ENCODE results near the gene MAT1A.

MAT1A gene

DNA sequence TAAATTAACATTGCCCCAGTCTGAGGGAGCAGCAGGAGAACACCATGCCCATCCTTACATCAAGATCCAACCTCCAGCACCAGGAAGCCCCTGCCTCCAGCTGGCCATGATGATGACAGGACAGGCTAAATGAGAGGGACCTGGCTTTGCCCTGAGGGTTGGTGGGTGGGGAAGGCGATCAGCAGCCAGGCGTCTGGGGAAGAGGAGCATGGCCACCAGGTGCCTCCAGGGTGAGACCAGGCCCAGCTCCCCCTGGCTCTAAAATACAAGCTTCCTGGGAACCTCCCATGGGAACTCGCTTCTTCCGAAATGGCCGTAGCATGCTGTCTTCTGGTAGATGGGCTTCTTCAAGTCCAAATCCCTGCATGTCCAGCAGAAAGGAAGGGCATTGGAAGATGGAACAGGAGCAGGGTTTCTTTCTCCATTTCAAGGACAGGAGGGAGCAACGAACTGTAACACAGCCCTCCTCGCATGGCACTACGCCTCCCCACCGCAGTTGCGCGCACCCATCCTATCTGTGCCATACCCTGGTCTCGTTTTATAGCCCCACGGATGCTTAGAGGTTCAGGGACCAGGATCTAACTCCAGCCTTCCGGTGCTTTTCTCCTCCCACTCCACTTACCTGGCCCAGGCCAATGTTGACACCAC lies 15.8 kb downstream of the MAT1A start:
- no peak for DNase-seq (ENCODE audit: low read depth)
- TF ChIP-seq, protein P1, sequence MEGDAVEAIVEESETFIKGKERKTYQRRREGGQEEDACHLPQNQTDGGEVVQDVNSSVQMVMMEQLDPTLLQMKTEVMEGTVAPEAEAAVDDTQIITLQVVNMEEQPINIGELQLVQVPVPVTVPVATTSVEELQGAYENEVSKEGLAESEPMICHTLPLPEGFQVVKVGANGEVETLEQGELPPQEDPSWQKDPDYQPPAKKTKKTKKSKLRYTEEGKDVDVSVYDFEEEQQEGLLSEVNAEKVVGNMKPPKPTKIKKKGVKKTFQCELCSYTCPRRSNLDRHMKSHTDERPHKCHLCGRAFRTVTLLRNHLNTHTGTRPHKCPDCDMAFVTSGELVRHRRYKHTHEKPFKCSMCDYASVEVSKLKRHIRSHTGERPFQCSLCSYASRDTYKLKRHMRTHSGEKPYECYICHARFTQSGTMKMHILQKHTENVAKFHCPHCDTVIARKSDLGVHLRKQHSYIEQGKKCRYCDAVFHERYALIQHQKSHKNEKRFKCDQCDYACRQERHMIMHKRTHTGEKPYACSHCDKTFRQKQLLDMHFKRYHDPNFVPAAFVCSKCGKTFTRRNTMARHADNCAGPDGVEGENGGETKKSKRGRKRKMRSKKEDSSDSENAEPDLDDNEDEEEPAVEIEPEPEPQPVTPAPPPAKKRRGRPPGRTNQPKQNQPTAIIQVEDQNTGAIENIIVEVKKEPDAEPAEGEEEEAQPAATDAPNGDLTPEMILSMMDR (IDR thresholded peaks at IDR 0.05; ENCODE audit: low read depth, low read length, missing control alignments) = no peak
- H3K4me3 ChIP-seq (ENCODE audit: low read depth, low read length) = no peak overlapping the region

DNA sequence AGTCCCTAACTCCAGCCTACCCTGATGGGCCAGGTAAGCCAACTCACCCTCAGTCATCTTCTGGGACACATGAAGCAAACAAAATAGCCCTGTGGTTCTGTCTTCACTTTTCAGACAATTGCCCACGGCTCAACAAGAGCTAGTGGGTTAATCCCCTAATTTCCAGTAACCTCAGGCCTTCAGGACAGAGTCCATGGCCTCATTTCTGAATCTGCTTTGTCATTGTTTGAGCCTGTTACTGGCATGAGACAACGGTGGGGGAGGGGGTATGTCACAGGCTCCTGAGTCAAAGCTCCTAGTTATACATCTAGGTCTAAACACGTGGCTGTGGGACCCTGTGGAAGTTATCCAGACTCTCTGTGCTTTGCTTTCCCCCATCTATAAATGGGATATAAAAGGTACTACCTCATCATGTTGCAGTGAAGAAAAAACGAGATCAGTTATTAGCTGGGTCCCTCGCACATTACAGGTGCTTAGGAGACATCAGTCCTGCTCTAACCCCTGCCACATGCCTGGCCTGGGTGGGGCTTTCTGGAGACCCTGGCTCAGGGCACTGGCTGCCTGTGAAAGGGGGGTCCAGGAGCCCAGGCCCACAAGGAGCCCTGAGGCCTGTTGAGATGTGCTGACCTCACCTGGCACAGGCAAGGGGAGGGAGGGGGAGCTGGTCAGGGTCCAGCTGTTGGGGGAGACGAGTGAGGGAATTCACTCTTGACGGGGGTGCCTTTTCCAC lies 16.5 kb downstream of the MAT1A start:
- H3K4me3 ChIP-seq (ENCODE audit: low read depth, low read length) = no peak overlapping the region
- DNase-seq (ENCODE audit: low read depth) = no peak
- TF ChIP-seq, protein P1 (IDR thresholded peaks at IDR 0.05; ENCODE audit: low read depth, low read length, missing control alignments) = no peak

DNA sequence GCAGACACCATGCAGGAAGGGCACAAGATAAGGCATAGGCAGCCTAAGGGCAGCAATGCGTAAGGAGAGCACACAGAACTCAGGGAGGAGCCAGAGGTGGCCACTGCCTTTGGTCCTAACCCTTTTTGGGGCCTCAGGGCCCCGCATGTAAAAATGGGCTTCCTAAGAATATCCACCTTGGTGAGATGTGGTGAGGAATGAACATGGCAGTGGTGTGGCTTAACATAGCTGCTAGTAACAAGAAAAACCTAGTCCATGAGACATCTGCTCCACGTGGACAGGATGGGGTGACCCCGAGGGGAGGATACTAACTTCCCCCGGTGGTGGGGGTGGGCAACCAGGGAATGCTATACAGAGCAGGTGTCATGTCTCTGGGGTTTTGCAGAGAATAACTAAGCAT lies 18.0 kb downstream of the MAT1A start:
- DNase-seq (ENCODE audit: low read depth) = no peak
- H3K4me3 ChIP-seq (ENCODE audit: low read depth, low read length) = no peak overlapping the region
- TF ChIP-seq, protein P1 (IDR thresholded peaks at IDR 0.05; ENCODE audit: low read depth, low read length, missing control alignments) = no peak

DNA sequence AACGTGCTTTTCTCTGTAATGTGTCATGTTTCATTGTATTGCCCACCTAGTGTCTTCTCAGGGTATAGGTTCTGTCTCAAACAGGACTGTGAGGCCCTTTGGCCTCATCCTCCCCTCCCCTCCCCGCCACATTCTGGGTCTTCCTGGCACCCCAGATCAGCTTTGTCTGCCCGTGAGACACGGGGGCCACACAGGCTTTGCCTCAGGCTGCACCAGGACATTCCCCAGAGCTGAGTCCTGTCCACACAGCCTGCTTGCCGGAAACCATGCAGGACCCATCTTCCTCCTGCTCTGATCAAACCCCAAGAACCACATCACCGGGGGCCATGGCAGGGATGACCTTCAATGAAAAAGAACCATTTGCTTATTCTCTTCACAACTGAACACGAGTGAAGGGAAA lies 18.6 kb downstream of the MAT1A start:
- TF ChIP-seq, protein P1 (IDR thresholded peaks at IDR 0.05; ENCODE audit: low read depth, low read length, missing control alignments) = no peak
- no peak for DNase-seq (ENCODE audit: low read depth)

DNA sequence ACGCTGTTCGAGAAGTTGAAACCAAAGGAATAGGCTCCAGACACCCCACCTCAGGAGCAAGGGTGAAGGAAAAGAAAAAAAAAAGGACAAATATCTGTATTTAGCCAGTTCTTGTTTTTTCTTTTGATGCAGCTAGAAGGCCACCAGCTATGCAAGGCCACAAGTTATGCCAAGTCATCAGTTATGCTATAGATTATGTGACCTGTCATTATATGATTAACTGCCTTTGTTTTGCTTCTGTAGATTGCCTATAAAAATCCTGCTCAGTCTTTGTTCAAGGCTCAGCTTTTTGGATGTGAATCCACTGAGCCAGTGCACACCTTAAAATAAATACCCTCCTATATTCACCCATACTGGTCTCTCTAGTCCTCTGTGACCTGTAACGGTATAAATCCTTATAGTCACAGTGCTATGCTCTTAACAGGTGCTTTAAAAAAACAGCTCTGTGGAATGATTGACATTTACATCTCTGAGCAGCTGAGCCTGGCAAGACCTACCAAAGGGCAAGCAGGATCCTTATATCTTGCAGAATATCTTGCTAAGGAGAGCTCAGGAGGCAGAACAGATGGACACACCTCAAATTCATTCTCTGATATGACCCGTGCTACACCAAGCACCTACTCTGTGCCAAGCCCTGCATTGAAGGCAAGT lies 20.4 kb downstream of the MAT1A start:
- no peak overlapping the region for H3K4me3 ChIP-seq (ENCODE audit: low read depth, low read length)
- no peak for DNase-seq (ENCODE audit: low read depth)
- TF ChIP-seq, protein P1 (IDR thresholded peaks at IDR 0.05; ENCODE audit: low read depth, low read length, missing control alignments) = no peak

More for the DNA sequence above, 18.6 kb downstream of the MAT1A start:
- no peak overlapping the region for H3K4me3 ChIP-seq (ENCODE audit: low read depth, low read length)

DNA sequence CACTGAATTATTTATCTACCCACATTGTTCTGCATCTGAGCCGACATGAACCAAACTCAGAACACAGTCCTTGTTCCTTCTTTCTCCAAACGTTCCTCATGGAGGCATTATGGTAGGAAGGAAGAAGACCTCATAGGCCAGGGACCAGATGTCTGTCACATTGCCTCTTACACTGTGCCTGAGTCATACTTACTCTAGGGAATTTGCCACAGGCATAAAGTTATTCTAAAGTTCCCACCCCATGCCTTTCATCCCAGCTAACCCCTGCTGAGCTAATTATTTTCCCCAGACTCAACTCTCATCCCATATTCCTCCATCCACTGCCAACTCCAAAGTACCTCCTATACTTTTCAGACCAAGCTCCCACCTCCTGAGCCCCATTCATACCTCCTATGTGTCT lies 21.2 kb downstream of the MAT1A start:
- TF ChIP-seq, protein P1 (IDR thresholded peaks at IDR 0.05; ENCODE audit: low read depth, low read length, missing control alignments) = no peak
- DNase-seq (ENCODE audit: low read depth) = no peak
- no peak overlapping the region for H3K4me3 ChIP-seq (ENCODE audit: low read depth, low read length)

Data from GM12864 (cell line).